ENCODE measurements around the gene EMC8. TPM values are rescaled to one million over a fixed set of nuclear protein-coding genes. Genes with fewer than 3 reads are reported as not detected.
A peak's percentile ranks its signal among the peaks of the same experiment; 100 is the strongest.

Gene EMC8
- total RNA-seq, 1 donor from 2014 or later: 42.7 TPM

DNA sequence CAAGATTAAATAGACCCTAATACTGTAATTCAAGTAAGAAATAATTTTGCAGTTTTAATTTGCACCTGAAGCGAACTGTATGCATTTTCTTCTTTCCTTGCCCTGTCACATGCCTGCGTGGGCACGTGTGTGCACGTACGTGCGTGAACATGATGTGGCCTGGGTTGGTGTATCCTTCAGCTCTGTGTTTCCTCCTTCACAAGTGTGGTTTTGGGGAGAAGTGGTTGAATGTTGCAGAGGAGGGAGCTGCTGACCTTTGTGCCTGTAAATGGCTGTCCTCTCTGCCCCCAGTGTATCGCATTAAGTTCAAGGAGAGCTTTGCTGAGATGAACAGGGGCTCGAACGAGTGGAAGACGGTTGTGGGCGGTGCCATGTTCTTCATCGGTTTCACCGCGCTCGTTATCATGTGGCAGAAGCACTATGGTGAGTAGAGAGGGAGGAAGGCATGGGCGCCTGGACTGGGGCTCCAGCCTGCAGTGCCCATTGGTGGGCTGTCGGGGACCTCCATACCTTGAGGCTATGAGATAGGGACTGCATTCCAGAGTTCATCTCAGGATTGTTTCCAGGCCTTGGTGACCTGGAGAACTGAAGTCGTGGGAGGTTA is 6.2 kb upstream of the EMC8 start:
- H3K4me3 Mint-ChIP-seq (ENCODE audit: unreplicated experiment): peak overlapping the region; percentile 31

DNA sequence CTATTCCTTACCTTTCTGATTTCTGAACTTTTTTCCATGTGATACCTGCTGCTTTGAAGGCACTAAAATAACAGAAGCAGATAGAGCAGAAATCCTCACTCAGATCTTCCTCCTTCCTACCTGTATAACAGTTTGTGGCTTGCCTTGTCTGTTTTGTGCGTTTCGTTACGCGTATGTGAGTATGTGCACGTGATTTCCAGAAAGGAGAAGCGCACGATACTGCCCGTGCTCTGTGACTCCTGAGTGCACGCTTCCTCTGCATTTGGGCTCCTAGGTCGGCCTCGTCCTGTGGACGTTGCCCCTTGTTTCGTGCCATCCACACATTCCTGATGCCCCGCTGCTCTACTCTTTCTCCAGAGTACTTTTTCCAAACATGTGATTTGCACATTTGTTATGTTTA is 4.2 kb upstream of the EMC8 start:
- Mint-ChIP-seq H3K27ac (ENCODE audit: unreplicated experiment) (no peak overlapping the region), H3K27me3 (ENCODE audit: unreplicated experiment) (peaks cover 3% of the 10 kb centered on the region), H3K9me3 (ENCODE audit: unreplicated experiment) (no peaks in the 10 kb centered on the region), H3K4me3 (ENCODE audit: unreplicated experiment) (no peak overlapping the region), H3K36me3 (ENCODE audit: low read depth, unreplicated experiment) (peaks cover 53% of the 10 kb centered on the region), H3K4me1 (ENCODE audit: unreplicated experiment) (peaks cover 15% of the 10 kb centered on the region)
- no peak for DNase-seq (ENCODE audit: low spot score)
- TF ChIP-seq, protein P1, sequence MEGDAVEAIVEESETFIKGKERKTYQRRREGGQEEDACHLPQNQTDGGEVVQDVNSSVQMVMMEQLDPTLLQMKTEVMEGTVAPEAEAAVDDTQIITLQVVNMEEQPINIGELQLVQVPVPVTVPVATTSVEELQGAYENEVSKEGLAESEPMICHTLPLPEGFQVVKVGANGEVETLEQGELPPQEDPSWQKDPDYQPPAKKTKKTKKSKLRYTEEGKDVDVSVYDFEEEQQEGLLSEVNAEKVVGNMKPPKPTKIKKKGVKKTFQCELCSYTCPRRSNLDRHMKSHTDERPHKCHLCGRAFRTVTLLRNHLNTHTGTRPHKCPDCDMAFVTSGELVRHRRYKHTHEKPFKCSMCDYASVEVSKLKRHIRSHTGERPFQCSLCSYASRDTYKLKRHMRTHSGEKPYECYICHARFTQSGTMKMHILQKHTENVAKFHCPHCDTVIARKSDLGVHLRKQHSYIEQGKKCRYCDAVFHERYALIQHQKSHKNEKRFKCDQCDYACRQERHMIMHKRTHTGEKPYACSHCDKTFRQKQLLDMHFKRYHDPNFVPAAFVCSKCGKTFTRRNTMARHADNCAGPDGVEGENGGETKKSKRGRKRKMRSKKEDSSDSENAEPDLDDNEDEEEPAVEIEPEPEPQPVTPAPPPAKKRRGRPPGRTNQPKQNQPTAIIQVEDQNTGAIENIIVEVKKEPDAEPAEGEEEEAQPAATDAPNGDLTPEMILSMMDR (IDR thresholded peaks at IDR 0.05; ENCODE audit: unreplicated experiment): no peak

More for the DNA sequence above, 6.2 kb upstream of the EMC8 start:
- H3K9me3 Mint-ChIP-seq (ENCODE audit: unreplicated experiment): no peaks in the 10 kb centered on the region
- H3K4me1 Mint-ChIP-seq (ENCODE audit: unreplicated experiment): peaks cover 9% of the 10 kb centered on the region
- no peak overlapping the region for H3K27ac Mint-ChIP-seq (ENCODE audit: unreplicated experiment)
- H3K27me3 Mint-ChIP-seq (ENCODE audit: unreplicated experiment): peaks cover 3% of the 10 kb centered on the region
- TF ChIP-seq, protein P1 (IDR thresholded peaks at IDR 0.05; ENCODE audit: unreplicated experiment): no peak
- DNase-seq (ENCODE audit: low spot score): no peak
- H3K36me3 Mint-ChIP-seq (ENCODE audit: low read depth, unreplicated experiment): peaks cover 53% of the 10 kb centered on the region

DNA sequence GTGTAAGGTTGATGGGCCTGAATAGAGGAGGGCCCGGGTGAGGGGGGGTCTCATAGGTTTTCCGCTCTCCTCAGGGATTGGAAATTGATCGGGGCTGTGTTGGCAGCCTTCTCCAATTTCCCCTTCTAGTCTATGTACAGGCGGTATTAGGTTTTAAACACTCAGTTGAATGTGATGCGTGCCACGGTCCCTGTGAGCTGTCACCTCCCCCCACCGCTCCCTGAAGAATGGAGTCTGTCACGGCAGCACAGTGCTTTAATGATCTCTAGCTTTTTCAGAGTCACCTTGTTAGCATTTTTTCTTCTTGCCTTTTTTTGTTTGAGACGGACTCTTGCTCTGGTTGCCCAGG is 951 bp upstream of the EMC8 start:
- H3K4me1 Mint-ChIP-seq (ENCODE audit: unreplicated experiment): peaks cover 26% of the 10 kb centered on the region
- H3K9me3 Mint-ChIP-seq (ENCODE audit: unreplicated experiment): no peaks in the 10 kb centered on the region
- DNase-seq (ENCODE audit: low spot score): no peak
- H3K27me3 Mint-ChIP-seq (ENCODE audit: unreplicated experiment): peaks cover 7% of the 10 kb centered on the region
- TF ChIP-seq, protein P1 (IDR thresholded peaks at IDR 0.05; ENCODE audit: unreplicated experiment): no peak
- peaks cover 45% of the 10 kb centered on the region for H3K36me3 Mint-ChIP-seq (ENCODE audit: low read depth, unreplicated experiment)
- peak overlapping the region; percentile 98 for H3K4me3 Mint-ChIP-seq (ENCODE audit: unreplicated experiment)
- H3K27ac Mint-ChIP-seq (ENCODE audit: unreplicated experiment): peak overlapping the region; percentile 93

DNA sequence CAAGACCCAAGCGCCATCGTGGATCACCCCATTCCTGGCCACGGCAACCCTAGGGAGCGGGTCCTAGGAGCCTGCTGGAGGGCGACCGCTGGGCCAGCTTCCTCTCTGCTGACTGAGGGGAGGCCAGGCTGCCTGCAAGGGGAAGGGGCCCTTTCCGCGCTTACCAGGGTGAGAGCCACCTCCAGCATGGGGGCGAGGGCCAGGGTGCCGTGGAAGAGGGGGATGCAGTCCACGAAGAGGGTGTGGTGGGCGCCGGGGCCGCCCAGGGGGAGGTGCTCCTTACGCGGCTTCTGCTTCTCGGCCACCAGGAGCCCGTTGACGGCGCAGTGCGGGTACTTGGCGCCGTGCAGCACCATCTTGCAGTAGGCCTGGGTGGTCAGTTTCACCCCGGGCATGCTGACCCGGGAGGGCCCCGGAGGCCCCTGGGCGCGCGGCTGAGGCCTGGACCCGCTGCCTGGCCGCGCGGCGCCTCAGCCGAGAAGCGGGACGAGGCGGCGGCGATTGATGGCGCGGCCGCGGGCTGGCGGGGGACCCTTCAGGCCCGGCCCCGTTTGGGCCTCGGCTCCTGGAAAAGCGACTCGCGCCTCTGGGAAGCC is 345 bp downstream of the EMC8 start:
- no peak overlapping the region for H3K27ac Mint-ChIP-seq (ENCODE audit: unreplicated experiment)
- H3K27me3 Mint-ChIP-seq (ENCODE audit: unreplicated experiment): peaks cover 7% of the 10 kb centered on the region
- H3K9me3 Mint-ChIP-seq (ENCODE audit: unreplicated experiment): no peaks in the 10 kb centered on the region
- DNase-seq (ENCODE audit: low spot score): peak; percentile 29
- TF ChIP-seq, protein P1 (IDR thresholded peaks at IDR 0.05; ENCODE audit: unreplicated experiment): no peak
- peaks cover 42% of the 10 kb centered on the region for H3K36me3 Mint-ChIP-seq (ENCODE audit: low read depth, unreplicated experiment)
- H3K4me3 Mint-ChIP-seq (ENCODE audit: unreplicated experiment): peak overlapping the region; percentile 94
- peaks cover 26% of the 10 kb centered on the region for H3K4me1 Mint-ChIP-seq (ENCODE audit: unreplicated experiment)

DNA sequence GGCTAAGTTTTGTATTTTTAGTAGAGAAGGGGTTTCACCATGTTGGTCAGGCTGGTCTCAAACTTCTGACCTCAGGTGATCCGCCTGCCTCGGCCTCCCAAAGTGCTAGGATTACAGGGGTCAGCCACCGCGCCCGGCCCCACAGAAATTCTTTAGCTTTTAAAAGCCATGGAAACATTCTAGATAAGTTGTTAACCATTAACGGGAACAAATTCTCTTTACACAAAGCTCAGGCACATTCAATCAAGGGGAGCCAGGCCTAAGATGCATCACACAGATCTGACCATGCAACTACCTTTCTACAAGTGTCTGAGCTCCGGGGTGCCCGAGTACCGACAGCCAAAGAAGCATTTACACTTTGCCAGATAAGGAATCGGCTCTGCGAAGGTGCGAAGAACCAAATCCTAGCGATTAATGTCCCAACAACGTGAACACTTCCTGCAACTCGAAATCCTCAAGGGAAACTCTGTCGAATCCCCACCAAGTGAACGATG is 1.0 kb downstream of the EMC8 start:
- peaks cover 26% of the 10 kb centered on the region for H3K4me1 Mint-ChIP-seq (ENCODE audit: unreplicated experiment)
- TF ChIP-seq, protein P1 (IDR thresholded peaks at IDR 0.05; ENCODE audit: unreplicated experiment): no peak
- peaks cover 38% of the 10 kb centered on the region for H3K36me3 Mint-ChIP-seq (ENCODE audit: low read depth, unreplicated experiment)
- DNase-seq (ENCODE audit: low spot score): no peak
- peak overlapping the region; percentile 64 for H3K27ac Mint-ChIP-seq (ENCODE audit: unreplicated experiment)
- H3K4me3 Mint-ChIP-seq (ENCODE audit: unreplicated experiment): peak overlapping the region; percentile 94
- no peaks in the 10 kb centered on the region for H3K9me3 Mint-ChIP-seq (ENCODE audit: unreplicated experiment)
- peaks cover 7% of the 10 kb centered on the region for H3K27me3 Mint-ChIP-seq (ENCODE audit: unreplicated experiment)

All from endothelial cell (in vitro differentiated cells).